Raji (cell line): ENCODE data around the gene KIF26B.

ENCODE experiments used
- POLR2A ChIP-seq: IDR thresholded peaks from 2 replicates; pipeline ENCODE4 v1.6.1; 2011; ENCODE audit warnings: low read depth, low read length, control low read depth; ENCODE audit not compliant: insufficient read depth

Gene KIF26B

GRCh38 chr1:245694753-245695195, 540.0 kb downstream of the KIF26B start:
- no peak for TF ChIP-seq POLR2A

- TF ChIP-seq POLR2A = no peak
These were observed 540.4 kb downstream of the KIF26B start for GRCh38 chr1:245695211-245695610.

GRCh38 chr1:245698116-245698515, 543.3 kb downstream of the KIF26B start:
- TF ChIP-seq POLR2A = no peak

- no peak for TF ChIP-seq POLR2A
These were observed 544.1 kb downstream of the KIF26B start for GRCh38 chr1:245698860-245699259.

- no peak for TF ChIP-seq POLR2A
These were observed 545.8 kb downstream of the KIF26B start for GRCh38 chr1:245700631-245701030.

GRCh38 chr1:245701631-245702030, 546.8 kb downstream of the KIF26B start:
- no peak for TF ChIP-seq POLR2A

- TF ChIP-seq POLR2A = no peak
These were observed 547.6 kb downstream of the KIF26B start for GRCh38 chr1:245702346-245702745.

GRCh38 chr1:245704341-245704740, 549.6 kb downstream of the KIF26B start:
- no peak for TF ChIP-seq POLR2A

- no peak for TF ChIP-seq POLR2A
These were observed 550.0 kb downstream of the KIF26B start for GRCh38 chr1:245704765-245705164.

- no peak for TF ChIP-seq POLR2A
These were observed 553.2 kb downstream of the KIF26B start for GRCh38 chr1:245707941-245708340.

- no peak for TF ChIP-seq POLR2A
These were observed 556.4 kb downstream of the KIF26B start for GRCh38 chr1:245710961-245711903.

- no peak for TF ChIP-seq POLR2A
These were observed 560.5 kb downstream of the KIF26B start for GRCh38 chr1:245715291-245715701.

GRCh38 chr1:245715970-245716369, 561.2 kb downstream of the KIF26B start:
- no peak for TF ChIP-seq POLR2A

GRCh38 chr1:245716561-245716960, 561.8 kb downstream of the KIF26B start:
- no peak for TF ChIP-seq POLR2A

GRCh38 chr1:245717611-245718010, 562.8 kb downstream of the KIF26B start:
- no peak for TF ChIP-seq POLR2A

GRCh38 chr1:245718123-245718522, 563.3 kb downstream of the KIF26B start:
- TF ChIP-seq POLR2A = no peak
